GM23338 (cell line): ENCODE results near the gene WDR27. TPM values are rescaled to one million over a fixed set of nuclear protein-coding genes. Genes with fewer than 3 reads are reported as not detected.

Experiments
- ATAC-seq: fragments of 200-7000 bp; cut with Tn5 transposase; 3 replicates; pipeline ENCODE4 v1.9.1; 2020
- DNase-seq: peaks from one replicate; pipeline ENCODE4 v3.0.0-alpha.2; 2015; ENCODE audit warnings: low spot score
- H2AFZ ChIP-seq: fragments of 200-600 bp; sonication (generic); 2 replicates; pipeline ENCODE4 v1.8.0; 2016; ENCODE audit warnings: antibody characterized with exemption, mild to moderate bottlenecking, moderate library complexity
- H3F3A ChIP-seq: fragments of 200-600 bp; sonication (generic); replicated peaks from 2 replicates; pipeline ENCODE4 v1.8.0; 2017; ENCODE audit warnings: antibody characterized with exemption, mixed run types, low read depth
- H3K27ac ChIP-seq: fragments of 200-600 bp; sonication (generic); 2 replicates; pipeline ENCODE4 v1.6.1; 2016; ENCODE audit warnings: low read depth
- H3K27me3 ChIP-seq: fragments of 200-600 bp; sonication (generic); 2 replicates; pipeline ENCODE4 v1.8.0; 2016; ENCODE audit warnings: mild to moderate bottlenecking, mixed run types, moderate library complexity; ENCODE audit not compliant: insufficient read depth
- H3K36me3 ChIP-seq: fragments of 200-600 bp; sonication (generic); 2 replicates; pipeline ENCODE4 v1.8.0; 2016; ENCODE audit warnings: mild to moderate bottlenecking; ENCODE audit not compliant: insufficient read depth
- H3K4me1 ChIP-seq: fragments of 200-600 bp; sonication (generic); 2 replicates; pipeline ENCODE4 v1.8.0; 2016; ENCODE audit warnings: mild to moderate bottlenecking, moderate library complexity; ENCODE audit not compliant: insufficient read depth
- H3K4me2 ChIP-seq: fragments of 200-600 bp; sonication (generic); 2 replicates; pipeline ENCODE4 v1.7.1; 2017; ENCODE audit warnings: mixed run types
- H3K4me3 ChIP-seq: fragments of 200-600 bp; sonication (generic); 2 replicates; pipeline ENCODE4 v1.6.1; 2016; ENCODE audit warnings: mixed run types
- H3K79me2 ChIP-seq: fragments of 200-600 bp; sonication (generic); replicated peaks from 2 replicates; pipeline ENCODE4 v1.8.0; 2017; ENCODE audit warnings: mild to moderate bottlenecking; ENCODE audit not compliant: insufficient read depth
- H3K9me2 ChIP-seq: fragments of 200-600 bp; sonication (generic); 2 replicates; pipeline ENCODE4 v1.8.0; 2017; ENCODE audit not compliant: insufficient read depth
- H4K20me1 ChIP-seq: fragments of 200-600 bp; sonication (generic); replicated peaks from 2 replicates; pipeline ENCODE4 v1.8.0; 2017; ENCODE audit warnings: mild to moderate bottlenecking; ENCODE audit not compliant: insufficient read depth
- H3K27ac Mint-ChIP-seq: 2 replicates; pipeline ENCODE4 v1.8.0; 2020; ENCODE audit warnings: inconsistent platforms, mild to moderate bottlenecking, moderate library complexity, mixed read lengths
- H3K27me3 Mint-ChIP-seq: 3 replicates; pipeline ENCODE4 v1.8.0; 2022; ENCODE audit warnings: low read depth, mild to moderate bottlenecking, moderate library complexity, mixed read lengths, inconsistent platforms; ENCODE audit not compliant: insufficient read depth, poor library complexity
- H3K36me3 Mint-ChIP-seq: 3 replicates; pipeline ENCODE4 v1.8.0; 2021; ENCODE audit warnings: low read depth, mild to moderate bottlenecking, inconsistent platforms, moderate library complexity, mixed read lengths
- H3K4me1 Mint-ChIP-seq: 3 replicates; pipeline ENCODE4 v1.8.0; 2020; ENCODE audit warnings: mild to moderate bottlenecking, inconsistent platforms, mixed read lengths
- H3K4me3 Mint-ChIP-seq: 3 replicates; pipeline ENCODE4 v1.8.0; 2021; ENCODE audit warnings: moderate library complexity, mild to moderate bottlenecking, inconsistent platforms, mixed read lengths
- H3K9me3 Mint-ChIP-seq: 3 replicates; pipeline ENCODE4 v1.8.0; 2020; ENCODE audit warnings: moderate library complexity, mild to moderate bottlenecking, inconsistent platforms, mixed read lengths
- CREB1 ChIP-seq: fragments of 250-450 bp; sonication (Bioruptor Pico); IDR thresholded peaks from 2 replicates; pipeline ENCODE4 v1.5.0; 2020; ENCODE audit warnings: low read depth, mild to moderate bottlenecking, moderate library complexity
- EZH2 ChIP-seq: fragments of 200-600 bp; sonication (generic); IDR thresholded peaks from one replicate; pipeline ENCODE4 v1.8.0; 2017; ENCODE audit warnings: antibody characterized with exemption, mild to moderate bottlenecking, low read depth; ENCODE audit not compliant: unreplicated experiment
- EZH2phosphoT487 ChIP-seq: fragments of 200-600 bp; sonication (generic); IDR thresholded peaks from one replicate; pipeline ENCODE4 v1.8.1; 2018; ENCODE audit warnings: antibody characterized with exemption; ENCODE audit not compliant: unreplicated experiment
- JUNB ChIP-seq: IDR thresholded peaks from one replicate; pipeline ENCODE4 v1.6.1; 2016; ENCODE audit warnings: antibody characterized with exemption; ENCODE audit not compliant: unreplicated experiment
- NANOG ChIP-seq: IDR thresholded peaks from 2 replicates; pipeline ENCODE4 v1.6.1; 2016; ENCODE audit warnings: antibody characterized with exemption, borderline replicate concordance
- POLR2AphosphoS5 ChIP-seq: IDR thresholded peaks from 2 replicates; pipeline ENCODE4 v1.6.1; 2016; ENCODE audit warnings: antibody characterized with exemption, low read depth
- STAT1 ChIP-seq: IDR thresholded peaks from one replicate; pipeline ENCODE4 v1.6.1; 2016; ENCODE audit warnings: antibody characterized with exemption; ENCODE audit not compliant: unreplicated experiment
- ZNF114 ChIP-seq: fragments of 250-450 bp; sonication (Bioruptor Pico); IDR thresholded peaks from 2 replicates; pipeline ENCODE4 v1.5.0; 2020; ENCODE audit warnings: mild to moderate bottlenecking, moderate library complexity
- ZNF331 ChIP-seq: fragments of 250-450 bp; sonication (Bioruptor Pico); IDR thresholded peaks from 2 replicates; pipeline ENCODE4 v1.5.0; 2020; ENCODE audit warnings: low read depth, mild to moderate bottlenecking, moderate library complexity
- polyA plus RNA-seq: library from polyadenylated mRNA; unstranded; fragments of >200 nt; fragmentation: Nextera tagmentation; extraction: Ambion mirVana; gene quantifications from 2 replicates; pipeline ENCODE4 v1.2.1, GENCODE V29; 2016
- total RNA-seq: library from RNA; depleted of rRNA; stranded (reverse); fragments of >200 nt; shearing (Covaris generic); gene quantifications from 2 replicates; pipeline ENCODE4 v1.2.3, GENCODE V29; 2014
- TF ChIP-seq, protein P1 (sequence below), 2 experiments: fragments of 200-600 bp in 1 of 2; sonication (generic) in 1 of 2; conservative IDR thresholded peaks; 2 replicates each; pipeline versions ENCODE4 v1.5.1 to v1.6.1; 2016 to 2017; ENCODE audit warnings: antibody characterized with exemption in 2 of 2, low read depth in 2 of 2, mild to moderate bottlenecking in 2 of 2, moderate library complexity in 1 of 2
- TF ChIP-seq, protein P2 (sequence below): fragments of 250-450 bp; sonication (Bioruptor Pico); IDR thresholded peaks from 2 replicates; pipeline ENCODE4 v1.5.0; 2020; ENCODE audit warnings: mild to moderate bottlenecking, moderate library complexity
- TF ChIP-seq, protein P3 (sequence below): IDR thresholded peaks from one replicate; pipeline ENCODE4 v1.6.1; 2018; ENCODE audit warnings: antibody characterized with exemption; ENCODE audit not compliant: unreplicated experiment
- TF ChIP-seq, protein P4 (sequence below): IDR thresholded peaks from 2 replicates; pipeline ENCODE4 v1.6.1; 2016; ENCODE audit warnings: antibody characterized with exemption

The WDR27 gene
- total and polyA plus RNA-seq, 2 experiments from 2014 or later, result 55.3 to 80.4 TPM

DNA sequence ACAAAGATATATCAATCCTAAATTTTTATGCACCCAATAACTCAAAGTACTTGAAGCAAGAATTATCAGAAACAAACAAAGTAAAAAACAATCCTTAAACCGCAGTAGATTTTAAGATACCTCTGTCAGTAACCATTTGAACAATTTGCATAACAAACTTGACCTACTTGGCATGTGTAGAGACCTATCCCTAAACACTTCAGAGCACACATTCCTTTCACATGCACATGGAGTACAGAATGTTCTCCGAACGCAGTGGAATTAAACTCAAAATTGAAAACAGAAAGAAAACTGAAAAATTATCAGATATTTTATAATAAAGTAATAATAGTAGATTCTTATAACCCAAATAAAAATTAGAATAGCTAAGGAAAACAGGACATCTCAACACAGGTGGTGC, 285.6 kb downstream of the WDR27 start:
- no peak overlapping the region for H3K27ac Mint-ChIP-seq
- Histone ChIP-seq H3K79me2 (no peaks in the 10 kb centered on the region), H3K27ac (no peak overlapping the region), H4K20me1 (no peaks in the 10 kb centered on the region), H3K9me2 (no peaks in the 10 kb centered on the region), H3K4me3 (no peak overlapping the region), H3F3A (no peaks in the 10 kb centered on the region), H3K36me3 (0 out of 2 replicates have a peak, but pooled peaks cover 5% of the 10 kb centered on the region), H3K4me2 (no peak overlapping the region), H3K27me3 (no peaks in the 10 kb centered on the region), H3K4me1 (no peaks in the 10 kb centered on the region), H2AFZ (no peak overlapping the region)
- peaks cover 36% of the 10 kb centered on the region for H3K36me3 Mint-ChIP-seq
- ATAC-seq (no peak), DNase-seq (no peak)
- TF ChIP-seq EZH2 (no peak), CREB1 (CRISPR knock-in tag) (no peak), NANOG (no peak), ZNF114 (CRISPR knock-in tag) (no peak), POLR2AphosphoS5 (no peak), ZNF331 (no peak), STAT1 (no peak), EZH2phosphoT487 (no peak), JUNB (no peak)
- TF ChIP-seq, protein P1, sequence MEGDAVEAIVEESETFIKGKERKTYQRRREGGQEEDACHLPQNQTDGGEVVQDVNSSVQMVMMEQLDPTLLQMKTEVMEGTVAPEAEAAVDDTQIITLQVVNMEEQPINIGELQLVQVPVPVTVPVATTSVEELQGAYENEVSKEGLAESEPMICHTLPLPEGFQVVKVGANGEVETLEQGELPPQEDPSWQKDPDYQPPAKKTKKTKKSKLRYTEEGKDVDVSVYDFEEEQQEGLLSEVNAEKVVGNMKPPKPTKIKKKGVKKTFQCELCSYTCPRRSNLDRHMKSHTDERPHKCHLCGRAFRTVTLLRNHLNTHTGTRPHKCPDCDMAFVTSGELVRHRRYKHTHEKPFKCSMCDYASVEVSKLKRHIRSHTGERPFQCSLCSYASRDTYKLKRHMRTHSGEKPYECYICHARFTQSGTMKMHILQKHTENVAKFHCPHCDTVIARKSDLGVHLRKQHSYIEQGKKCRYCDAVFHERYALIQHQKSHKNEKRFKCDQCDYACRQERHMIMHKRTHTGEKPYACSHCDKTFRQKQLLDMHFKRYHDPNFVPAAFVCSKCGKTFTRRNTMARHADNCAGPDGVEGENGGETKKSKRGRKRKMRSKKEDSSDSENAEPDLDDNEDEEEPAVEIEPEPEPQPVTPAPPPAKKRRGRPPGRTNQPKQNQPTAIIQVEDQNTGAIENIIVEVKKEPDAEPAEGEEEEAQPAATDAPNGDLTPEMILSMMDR (conservative IDR thresholded peaks at IDR 0.05; ENCODE audit: low read depth in 2 of 2), result no peak
- TF ChIP-seq, protein P2, sequence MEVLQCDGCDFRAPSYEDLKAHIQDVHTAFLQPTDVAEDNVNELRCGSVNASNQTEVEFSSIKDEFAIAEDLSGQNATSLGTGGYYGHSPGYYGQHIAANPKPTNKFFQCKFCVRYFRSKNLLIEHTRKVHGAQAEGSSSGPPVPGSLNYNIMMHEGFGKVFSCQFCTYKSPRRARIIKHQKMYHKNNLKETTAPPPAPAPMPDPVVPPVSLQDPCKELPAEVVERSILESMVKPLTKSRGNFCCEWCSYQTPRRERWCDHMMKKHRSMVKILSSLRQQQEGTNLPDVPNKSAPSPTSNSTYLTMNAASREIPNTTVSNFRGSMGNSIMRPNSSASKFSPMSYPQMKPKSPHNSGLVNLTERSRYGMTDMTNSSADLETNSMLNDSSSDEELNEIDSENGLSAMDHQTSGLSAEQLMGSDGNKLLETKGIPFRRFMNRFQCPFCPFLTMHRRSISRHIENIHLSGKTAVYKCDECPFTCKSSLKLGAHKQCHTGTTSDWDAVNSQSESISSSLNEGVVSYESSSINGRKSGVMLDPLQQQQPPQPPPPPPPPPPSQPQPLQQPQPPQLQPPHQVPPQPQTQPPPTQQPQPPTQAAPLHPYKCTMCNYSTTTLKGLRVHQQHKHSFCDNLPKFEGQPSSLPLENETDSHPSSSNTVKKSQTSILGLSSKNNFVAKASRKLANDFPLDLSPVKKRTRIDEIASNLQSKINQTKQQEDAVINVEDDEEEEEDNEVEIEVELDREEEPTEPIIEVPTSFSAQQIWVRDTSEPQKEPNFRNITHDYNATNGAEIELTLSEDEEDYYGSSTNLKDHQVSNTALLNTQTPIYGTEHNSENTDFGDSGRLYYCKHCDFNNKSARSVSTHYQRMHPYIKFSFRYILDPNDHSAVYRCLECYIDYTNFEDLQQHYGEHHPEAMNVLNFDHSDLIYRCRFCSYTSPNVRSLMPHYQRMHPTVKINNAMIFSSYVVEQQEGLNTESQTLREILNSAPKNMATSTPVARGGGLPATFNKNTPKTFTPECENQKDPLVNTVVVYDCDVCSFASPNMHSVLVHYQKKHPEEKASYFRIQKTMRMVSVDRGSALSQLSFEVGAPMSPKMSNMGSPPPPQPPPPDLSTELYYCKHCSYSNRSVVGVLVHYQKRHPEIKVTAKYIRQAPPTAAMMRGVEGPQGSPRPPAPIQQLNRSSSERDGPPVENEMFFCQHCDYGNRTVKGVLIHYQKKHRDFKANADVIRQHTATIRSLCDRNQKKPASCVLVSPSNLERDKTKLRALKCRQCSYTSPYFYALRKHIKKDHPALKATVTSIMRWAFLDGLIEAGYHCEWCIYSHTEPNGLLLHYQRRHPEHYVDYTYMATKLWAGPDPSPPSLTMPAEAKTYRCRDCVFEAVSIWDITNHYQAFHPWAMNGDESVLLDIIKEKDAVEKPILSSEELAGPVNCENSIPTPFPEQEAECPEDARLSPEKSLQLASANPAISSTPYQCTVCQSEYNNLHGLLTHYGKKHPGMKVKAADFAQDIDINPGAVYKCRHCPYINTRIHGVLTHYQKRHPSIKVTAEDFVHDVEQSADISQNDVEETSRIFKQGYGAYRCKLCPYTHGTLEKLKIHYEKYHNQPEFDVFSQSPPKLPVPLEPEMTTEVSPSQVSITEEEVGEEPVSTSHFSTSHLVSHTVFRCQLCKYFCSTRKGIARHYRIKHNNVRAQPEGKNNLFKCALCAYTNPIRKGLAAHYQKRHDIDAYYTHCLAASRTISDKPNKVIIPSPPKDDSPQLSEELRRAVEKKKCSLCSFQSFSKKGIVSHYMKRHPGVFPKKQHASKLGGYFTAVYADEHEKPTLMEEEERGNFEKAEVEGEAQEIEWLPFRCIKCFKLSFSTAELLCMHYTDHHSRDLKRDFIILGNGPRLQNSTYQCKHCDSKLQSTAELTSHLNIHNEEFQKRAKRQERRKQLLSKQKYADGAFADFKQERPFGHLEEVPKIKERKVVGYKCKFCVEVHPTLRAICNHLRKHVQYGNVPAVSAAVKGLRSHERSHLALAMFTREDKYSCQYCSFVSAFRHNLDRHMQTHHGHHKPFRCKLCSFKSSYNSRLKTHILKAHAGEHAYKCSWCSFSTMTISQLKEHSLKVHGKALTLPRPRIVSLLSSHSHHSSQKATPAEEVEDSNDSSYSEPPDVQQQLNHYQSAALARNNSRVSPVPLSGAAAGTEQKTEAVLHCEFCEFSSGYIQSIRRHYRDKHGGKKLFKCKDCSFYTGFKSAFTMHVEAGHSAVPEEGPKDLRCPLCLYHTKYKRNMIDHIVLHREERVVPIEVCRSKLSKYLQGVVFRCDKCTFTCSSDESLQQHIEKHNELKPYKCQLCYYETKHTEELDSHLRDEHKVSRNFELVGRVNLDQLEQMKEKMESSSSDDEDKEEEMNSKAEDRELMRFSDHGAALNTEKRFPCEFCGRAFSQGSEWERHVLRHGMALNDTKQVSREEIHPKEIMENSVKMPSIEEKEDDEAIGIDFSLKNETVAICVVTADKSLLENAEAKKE, result no peak
- TF ChIP-seq, protein P3, sequence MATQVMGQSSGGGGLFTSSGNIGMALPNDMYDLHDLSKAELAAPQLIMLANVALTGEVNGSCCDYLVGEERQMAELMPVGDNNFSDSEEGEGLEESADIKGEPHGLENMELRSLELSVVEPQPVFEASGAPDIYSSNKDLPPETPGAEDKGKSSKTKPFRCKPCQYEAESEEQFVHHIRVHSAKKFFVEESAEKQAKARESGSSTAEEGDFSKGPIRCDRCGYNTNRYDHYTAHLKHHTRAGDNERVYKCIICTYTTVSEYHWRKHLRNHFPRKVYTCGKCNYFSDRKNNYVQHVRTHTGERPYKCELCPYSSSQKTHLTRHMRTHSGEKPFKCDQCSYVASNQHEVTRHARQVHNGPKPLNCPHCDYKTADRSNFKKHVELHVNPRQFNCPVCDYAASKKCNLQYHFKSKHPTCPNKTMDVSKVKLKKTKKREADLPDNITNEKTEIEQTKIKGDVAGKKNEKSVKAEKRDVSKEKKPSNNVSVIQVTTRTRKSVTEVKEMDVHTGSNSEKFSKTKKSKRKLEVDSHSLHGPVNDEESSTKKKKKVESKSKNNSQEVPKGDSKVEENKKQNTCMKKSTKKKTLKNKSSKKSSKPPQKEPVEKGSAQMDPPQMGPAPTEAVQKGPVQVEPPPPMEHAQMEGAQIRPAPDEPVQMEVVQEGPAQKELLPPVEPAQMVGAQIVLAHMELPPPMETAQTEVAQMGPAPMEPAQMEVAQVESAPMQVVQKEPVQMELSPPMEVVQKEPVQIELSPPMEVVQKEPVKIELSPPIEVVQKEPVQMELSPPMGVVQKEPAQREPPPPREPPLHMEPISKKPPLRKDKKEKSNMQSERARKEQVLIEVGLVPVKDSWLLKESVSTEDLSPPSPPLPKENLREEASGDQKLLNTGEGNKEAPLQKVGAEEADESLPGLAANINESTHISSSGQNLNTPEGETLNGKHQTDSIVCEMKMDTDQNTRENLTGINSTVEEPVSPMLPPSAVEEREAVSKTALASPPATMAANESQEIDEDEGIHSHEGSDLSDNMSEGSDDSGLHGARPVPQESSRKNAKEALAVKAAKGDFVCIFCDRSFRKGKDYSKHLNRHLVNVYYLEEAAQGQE, result no peak
- TF ChIP-seq, protein P4, sequence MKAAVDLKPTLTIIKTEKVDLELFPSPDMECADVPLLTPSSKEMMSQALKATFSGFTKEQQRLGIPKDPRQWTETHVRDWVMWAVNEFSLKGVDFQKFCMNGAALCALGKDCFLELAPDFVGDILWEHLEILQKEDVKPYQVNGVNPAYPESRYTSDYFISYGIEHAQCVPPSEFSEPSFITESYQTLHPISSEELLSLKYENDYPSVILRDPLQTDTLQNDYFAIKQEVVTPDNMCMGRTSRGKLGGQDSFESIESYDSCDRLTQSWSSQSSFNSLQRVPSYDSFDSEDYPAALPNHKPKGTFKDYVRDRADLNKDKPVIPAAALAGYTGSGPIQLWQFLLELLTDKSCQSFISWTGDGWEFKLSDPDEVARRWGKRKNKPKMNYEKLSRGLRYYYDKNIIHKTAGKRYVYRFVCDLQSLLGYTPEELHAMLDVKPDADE, result no peak
- no peak overlapping the region for H3K4me3 Mint-ChIP-seq
- peaks cover 2% of the 10 kb centered on the region for H3K27me3 Mint-ChIP-seq
- peaks cover 52% of the 10 kb centered on the region for H3K9me3 Mint-ChIP-seq
- no peaks in the 10 kb centered on the region for H3K4me1 Mint-ChIP-seq
